Pulmonary artery endothelial cell (primary cell): Measurements from ENCODE around the gene FLT1. TPM values are rescaled to one million over a fixed set of nuclear protein-coding genes. Genes with fewer than 3 reads are reported as not detected.

Experiments used
- DNase-seq: peaks from one replicate; pipeline ENCODE4 v3.0.0-alpha.2; 2011; ENCODE audit warnings: low read depth, low spot score
- total RNA-seq: library from RNA; depleted of rRNA; stranded (reverse); fragments of >200 nt; gene quantifications from 2 replicates; pipeline ENCODE4 v1.2.3, GENCODE V29; 2014

The FLT1 gene
- total RNA-seq, 1 donor from 2014 or later = 110 TPM

DNA sequence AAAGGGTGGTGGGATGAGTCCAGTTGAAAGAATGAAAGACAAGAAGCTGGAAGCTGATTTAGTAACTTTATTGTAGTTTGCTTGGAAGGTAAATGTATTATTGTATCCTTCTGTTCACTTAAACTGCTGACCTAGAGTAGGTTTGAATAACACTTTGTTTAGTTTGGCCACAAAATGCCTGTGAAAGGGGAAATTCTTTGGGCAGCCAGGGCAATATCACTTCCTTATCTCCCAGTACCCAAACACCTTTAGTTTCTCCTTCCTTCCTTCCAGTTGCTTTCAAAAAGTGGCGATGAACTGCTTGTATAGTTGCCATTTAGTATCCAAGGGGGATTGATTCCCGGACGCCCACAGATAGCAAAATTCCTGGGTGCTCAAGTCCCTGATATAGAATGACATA is 236.5 kb downstream of the FLT1 start:
- peak; percentile 46 for DNase-seq

DNA sequence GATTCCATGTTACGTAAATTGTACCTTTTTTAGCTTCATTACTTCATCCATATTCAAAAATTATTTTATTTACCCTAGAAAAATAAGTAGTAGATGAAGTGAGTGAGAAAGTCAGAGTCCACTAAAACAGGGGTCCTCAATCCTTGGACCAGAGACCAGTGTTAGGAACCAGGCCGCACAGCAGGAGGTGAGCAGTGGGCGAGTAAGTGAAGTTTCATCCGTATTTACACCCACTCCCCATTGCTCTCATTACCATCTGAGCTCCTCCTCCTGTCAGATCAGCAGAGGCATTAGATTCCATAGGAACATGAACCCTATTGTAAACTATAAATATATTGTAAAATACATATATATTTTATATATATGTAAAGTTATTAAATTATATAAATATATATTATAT is 237.6 kb downstream of the FLT1 start:
- DNase-seq = no peak

DNA sequence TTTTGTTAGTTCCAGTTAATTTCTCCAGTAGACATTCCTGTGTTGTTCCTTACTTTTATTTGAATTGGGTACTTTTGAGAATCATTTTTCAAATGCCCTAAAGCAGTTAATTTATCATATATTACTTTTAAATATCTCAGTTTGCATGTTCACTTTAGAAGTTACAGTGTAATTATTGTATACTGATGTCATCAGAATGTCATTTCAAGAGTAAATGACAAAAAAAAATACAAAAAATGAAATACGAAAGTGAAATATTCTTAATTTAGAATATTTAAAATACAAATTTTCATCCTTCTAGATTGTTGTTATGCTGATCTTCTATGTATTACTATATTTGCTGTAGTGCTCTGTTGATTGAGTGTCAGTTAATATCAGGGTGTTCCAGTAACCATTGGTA is 242.4 kb downstream of the FLT1 start:
- no peak for DNase-seq

DNA sequence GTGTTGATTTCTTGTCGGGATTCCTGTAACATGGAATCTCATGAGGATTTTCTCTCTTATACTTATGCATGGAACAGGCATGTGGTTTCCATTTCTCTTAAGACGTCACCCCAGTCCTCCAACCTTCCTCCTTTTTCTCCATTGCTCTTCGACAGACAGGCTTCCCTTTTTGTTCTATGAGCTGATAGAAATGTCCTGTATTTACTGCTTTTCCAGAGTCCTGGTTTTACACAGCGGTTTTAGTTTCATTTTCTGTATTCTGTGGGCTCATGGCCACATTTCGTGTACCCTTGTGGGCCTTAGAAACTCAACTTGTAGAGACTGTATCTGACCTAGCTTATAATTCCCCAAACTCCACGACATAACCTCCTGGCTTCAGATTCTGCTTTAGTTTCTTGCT is 243.5 kb downstream of the FLT1 start:
- DNase-seq = no peak

DNA sequence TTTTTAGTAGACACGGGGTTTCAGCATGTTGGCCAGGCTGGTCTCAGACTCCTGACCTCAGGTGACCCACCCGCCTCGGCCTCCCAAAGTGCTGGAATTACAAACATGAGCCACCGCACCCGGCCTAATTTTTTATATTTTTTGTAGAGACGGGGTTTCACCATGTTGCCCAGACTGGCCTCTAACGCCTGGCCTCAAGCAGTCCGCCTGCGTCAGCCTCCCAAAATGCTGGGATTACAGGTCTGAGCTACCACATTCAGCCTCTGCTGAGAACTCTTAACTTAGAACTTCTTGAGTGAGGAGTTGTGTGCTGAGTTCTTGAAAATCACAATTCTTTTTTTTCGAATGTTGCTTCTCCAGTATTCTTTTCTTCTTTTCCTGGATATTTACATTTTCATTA is 244.4 kb downstream of the FLT1 start:
- DNase-seq = no peak

Other genes starting within 250 kb of the FLT1 start
- gene POMP, start 164.0 kb upstream of the FLT1 start, total RNA-seq = 95.2 and 113 TPM in 2 replicates
- 2.6 and 14.0 TPM in 2 replicates for gene SLC46A3, start 223.8 kb upstream of the FLT1 start, total RNA-seq